GM20000 (cell line): ENCODE results near the gene PDE6C.

ENCODE experiments used
- DNase-seq: peaks from one replicate; pipeline ENCODE4 v3.0.0; 2012; ENCODE audit warnings: low spot score
- TF ChIP-seq, protein P1 (sequence below): IDR thresholded peaks from 2 replicates; pipeline ENCODE4 v1.5.1; 2012; ENCODE audit warnings: mild to moderate bottlenecking, control low read depth; ENCODE audit errors: extremely low read depth, missing control alignments

The PDE6C gene

DNA sequence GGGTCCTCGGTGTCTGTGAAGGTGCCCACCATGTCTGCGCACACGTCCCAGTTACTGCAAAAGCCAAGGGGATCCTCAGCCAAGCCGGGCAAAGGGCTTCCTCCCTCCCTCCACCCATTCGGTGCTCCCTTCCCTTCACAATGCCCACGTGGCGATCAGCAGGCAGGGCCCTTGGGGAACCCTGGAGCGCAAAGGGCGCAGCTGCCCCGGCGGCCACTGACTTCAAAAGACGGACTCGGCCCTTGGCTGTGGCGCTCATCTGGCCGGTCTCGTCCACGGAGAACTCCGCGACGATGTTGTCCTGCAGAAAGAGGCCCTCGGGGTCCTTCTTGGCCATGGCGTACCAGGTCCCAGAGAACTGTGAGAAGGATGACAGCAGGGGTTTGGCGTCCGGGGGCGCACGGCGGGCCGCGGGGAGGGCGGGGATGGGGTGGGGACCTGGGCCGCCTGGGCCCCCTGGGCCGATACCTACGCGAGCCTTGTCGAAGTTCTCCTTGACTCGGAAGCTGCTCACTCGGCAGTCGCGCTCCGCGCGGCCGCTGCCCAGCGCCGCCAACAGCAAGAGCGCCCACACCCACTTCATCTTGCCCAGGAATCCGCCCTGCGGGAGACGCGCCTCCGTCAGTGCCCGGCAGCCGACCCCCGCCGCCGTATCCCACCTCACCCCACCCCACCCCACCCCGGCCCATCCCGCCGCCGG, 11.7 kb upstream of the PDE6C start:
- TF ChIP-seq, protein P1, sequence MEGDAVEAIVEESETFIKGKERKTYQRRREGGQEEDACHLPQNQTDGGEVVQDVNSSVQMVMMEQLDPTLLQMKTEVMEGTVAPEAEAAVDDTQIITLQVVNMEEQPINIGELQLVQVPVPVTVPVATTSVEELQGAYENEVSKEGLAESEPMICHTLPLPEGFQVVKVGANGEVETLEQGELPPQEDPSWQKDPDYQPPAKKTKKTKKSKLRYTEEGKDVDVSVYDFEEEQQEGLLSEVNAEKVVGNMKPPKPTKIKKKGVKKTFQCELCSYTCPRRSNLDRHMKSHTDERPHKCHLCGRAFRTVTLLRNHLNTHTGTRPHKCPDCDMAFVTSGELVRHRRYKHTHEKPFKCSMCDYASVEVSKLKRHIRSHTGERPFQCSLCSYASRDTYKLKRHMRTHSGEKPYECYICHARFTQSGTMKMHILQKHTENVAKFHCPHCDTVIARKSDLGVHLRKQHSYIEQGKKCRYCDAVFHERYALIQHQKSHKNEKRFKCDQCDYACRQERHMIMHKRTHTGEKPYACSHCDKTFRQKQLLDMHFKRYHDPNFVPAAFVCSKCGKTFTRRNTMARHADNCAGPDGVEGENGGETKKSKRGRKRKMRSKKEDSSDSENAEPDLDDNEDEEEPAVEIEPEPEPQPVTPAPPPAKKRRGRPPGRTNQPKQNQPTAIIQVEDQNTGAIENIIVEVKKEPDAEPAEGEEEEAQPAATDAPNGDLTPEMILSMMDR, result no peak
- no peak for DNase-seq

DNA sequence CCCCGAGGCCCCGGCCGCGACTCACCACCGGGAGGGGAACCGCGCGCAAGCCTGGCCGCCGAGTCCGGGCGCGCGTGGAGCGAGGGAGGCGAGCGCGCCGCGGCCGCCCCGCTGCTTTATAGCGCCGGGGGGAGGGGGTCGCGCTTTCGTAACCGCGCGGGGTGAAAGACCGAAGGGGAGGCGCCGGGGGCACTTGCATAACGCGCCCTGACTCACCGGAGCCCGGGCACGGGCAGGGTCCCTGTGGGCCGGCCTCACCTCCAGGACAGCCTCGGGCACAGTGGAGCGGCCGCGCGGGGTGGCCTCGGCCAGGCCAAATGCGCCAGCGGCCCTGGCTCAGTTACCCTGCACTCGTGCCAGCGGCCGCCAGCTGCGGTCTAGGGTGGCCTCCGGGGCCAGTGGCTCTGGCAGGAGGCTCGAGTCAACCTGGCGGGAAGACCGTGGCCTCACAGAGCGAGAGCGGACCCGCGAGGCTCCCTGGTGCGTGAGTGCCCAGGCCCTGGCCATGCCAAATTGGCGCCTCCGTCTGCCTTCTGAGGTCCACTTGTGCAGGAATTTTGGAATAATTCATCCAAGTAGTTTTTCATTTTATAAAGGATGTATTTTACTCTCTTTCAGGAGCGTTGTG, 11.1 kb upstream of the PDE6C start, which contains the start of gene RBP4:
Gene RBP4, minus strand, starts transcription at position 90 of the 628 bp plus-strand sequence. CDS start 207 bp downstream, outside the sequence.
- TF ChIP-seq, protein P1, result no peak
- no peak for DNase-seq

DNA sequence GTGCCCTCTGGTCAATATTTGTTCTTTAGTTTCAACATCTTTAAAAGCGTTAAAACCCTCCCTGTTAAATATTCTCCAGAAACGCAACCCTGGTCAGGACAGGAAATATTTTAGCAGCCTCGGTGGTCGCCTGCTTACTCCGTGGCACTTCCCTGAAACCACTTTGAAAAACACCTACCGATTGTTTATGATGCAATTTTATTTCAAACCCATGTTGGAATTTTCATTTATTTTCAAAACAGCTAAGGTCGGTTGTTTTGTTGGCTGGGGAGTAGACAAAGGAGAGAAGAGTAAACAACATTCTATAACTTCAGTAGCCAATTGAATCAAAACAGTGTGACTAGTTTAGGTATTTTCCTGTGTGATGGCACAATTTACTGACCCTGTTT, 10.6 kb upstream of the PDE6C start:
- DNase-seq, result no peak

GRCh38 chr10:93603023-93603422, 9.3 kb upstream of the PDE6C start:
- DNase-seq, result no peak
- TF ChIP-seq, protein P1, result no peak

More for the DNA sequence above, 10.6 kb upstream of the PDE6C start:
- TF ChIP-seq, protein P1, result no peak

DNA sequence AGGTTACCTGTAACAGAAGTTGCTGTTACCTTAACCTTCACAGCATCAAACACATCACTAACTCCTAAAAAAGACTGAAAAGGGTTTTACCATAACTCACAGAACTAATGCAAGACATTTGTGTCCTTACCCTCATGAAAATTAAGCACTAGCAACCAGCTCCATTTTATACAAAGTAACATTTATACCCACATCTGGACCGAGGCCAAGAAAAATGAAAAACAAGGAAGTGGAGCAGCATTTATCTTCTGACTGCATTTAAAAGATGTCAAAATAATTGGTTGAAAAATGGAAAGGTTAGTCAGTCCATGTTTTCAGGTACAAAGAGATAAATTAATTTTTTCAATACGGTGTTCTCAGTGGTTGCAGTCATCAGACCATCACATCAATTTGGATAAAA, 8.2 kb upstream of the PDE6C start:
- TF ChIP-seq, protein P1, result no peak
- DNase-seq, result no peak

DNA sequence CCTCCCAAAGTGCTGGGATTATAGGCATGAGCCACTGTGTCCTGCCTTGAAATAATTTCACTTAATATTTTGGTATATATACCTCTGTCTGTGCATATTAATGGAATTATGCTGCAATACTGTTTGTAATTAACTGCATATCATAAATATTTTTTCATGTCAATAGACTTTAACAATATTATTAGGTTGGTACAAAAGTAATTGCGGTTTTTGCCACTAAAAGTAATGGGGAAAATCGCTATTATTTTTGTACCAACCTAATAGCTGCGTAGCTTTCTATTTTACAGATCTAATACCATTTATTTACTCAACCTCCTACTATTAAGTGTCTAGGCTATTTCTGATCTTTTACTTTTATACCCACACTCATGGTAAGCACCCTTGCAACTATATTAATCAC, 3.9 kb upstream of the PDE6C start:
- TF ChIP-seq, protein P1, result no peak
- DNase-seq, result no peak

- DNase-seq, result no peak
- TF ChIP-seq, protein P1, result no peak
Observed at GRCh38 chr10:93613126-93613525, 789 bp downstream of the PDE6C start.
